Mucosa of rectum (tissue), 2 donors: ENCODE results near the gene SLC6A7.

Experiments used
- H3K27ac ChIP-seq, 2 donors: one replicate each; pipeline ENCODE4 v1.7.0; 2013; ENCODE audit warnings: inconsistent platforms in 2 of 2, low read depth in 2 of 2, low read length in 2 of 2
- H3K27me3 ChIP-seq, 2 donors: one replicate each; pipeline ENCODE4 v1.7.0; 2013; ENCODE audit warnings: low read length in 2 of 2; ENCODE audit not compliant: control insufficient read depth in 2 of 2, insufficient read depth in 2 of 2
- H3K36me3 ChIP-seq, 2 donors: one replicate each; pipeline ENCODE4 v1.7.0; 2013; ENCODE audit warnings: low read length in 2 of 2; ENCODE audit not compliant: control insufficient read depth in 2 of 2, insufficient read depth in 2 of 2
- H3K4me1 ChIP-seq, 2 donors: one replicate each; pipeline ENCODE4 v1.7.0; 2013; ENCODE audit warnings: low read length in 2 of 2, mild to moderate bottlenecking in 1 of 2; ENCODE audit not compliant: control insufficient read depth in 2 of 2, insufficient read depth in 2 of 2
- H3K4me3 ChIP-seq, 2 donors: one replicate each; pipeline ENCODE4 v1.7.0; 2013; ENCODE audit warnings: low read length in 2 of 2
- H3K9ac ChIP-seq, 2 donors: one replicate each; pipeline ENCODE4 v1.7.0; 2013; ENCODE audit warnings: low read length in 2 of 2, low read depth in 1 of 2, mild to moderate bottlenecking in 1 of 2
- H3K9me3 ChIP-seq, 2 donors: one replicate each; pipeline ENCODE4 v1.7.0; 2013; ENCODE audit warnings: low read length in 2 of 2; ENCODE audit not compliant: control insufficient read depth in 2 of 2
- donor health status: healthy.
- donor health status: Normal muscosa, but diverticular disease.

Gene SLC6A7

GRCh38 chr5:150163035-150163434 is 26.8 kb upstream of the SLC6A7 start:
- peak overlapping the region; percentile 95 to 97 for H3K27ac ChIP-seq
- H3K9me3 ChIP-seq: no peaks in the 10 kb centered on the region
- H3K4me1 ChIP-seq: peaks cover 34 to 49% of the 10 kb centered on the region in 2 donors
- H3K9ac ChIP-seq: peak overlapping the region; percentile 2 to 41
- no peak overlapping the region for H3K4me3 ChIP-seq
- peaks cover 0 to 2% of the 10 kb centered on the region in 2 donors for H3K27me3 ChIP-seq
- H3K36me3 ChIP-seq: no peaks in the 10 kb centered on the region

- Histone ChIP-seq H3K27me3 (peaks cover 0 to 2% of the 10 kb centered on the region in 2 donors), H3K9me3 (no peaks in the 10 kb centered on the region), H3K9ac (peak overlapping the region; percentile 41 to 60), H3K27ac (peak overlapping the region; percentile 95 to 97), H3K36me3 (no peaks in the 10 kb centered on the region), H3K4me3 (peak overlapping the region in 1 of 2 donors; percentile 30), H3K4me1 (peaks cover 34 to 49% of the 10 kb centered on the region in 2 donors)
Measured at GRCh38 chr5:150163547-150164059, 26.3 kb upstream of the SLC6A7 start.

- Histone ChIP-seq H3K4me3 (peak overlapping the region; percentile 12 to 31), H3K9me3 (no peaks in the 10 kb centered on the region), H3K36me3 (peaks cover 1 to 2% of the 10 kb centered on the region in 2 donors), H3K27ac (peak overlapping the region; percentile 95 to 97), H3K27me3 (peaks cover 0 to 2% of the 10 kb centered on the region in 2 donors), H3K9ac (peak overlapping the region; percentile 41 to 60), H3K4me1 (peaks cover 38 to 56% of the 10 kb centered on the region in 2 donors)
Measured at GRCh38 chr5:150164211-150164980, 25.5 kb upstream of the SLC6A7 start.

DNA sequence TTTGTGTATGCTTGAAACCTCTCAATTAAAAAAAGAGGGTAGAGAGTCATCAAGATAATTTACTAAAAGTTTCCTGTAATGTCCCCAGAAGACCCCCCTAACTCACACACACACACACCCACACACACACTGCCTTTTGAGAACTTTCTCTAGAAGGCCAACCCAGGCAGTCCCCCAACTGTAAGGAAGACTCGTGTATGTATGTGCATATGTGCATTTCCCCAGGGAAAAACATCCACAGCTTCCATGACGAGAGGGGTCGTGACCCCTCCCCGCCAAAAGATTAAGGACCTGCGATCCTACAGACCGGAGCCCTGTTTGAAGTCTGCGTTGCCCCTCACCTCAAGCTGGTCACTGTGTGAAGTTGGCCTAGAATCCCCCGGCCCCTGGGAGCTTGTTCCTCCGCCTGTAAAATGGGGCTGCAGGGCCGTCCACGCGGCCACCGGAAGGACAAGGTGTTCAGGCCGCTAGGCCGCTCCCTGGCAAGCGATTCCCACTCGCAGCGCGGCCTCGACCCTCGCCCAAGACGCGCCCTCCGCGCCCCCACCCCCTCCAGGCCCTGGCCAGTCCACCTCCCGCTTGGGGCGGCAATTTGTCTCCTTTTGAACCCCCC is 23.7 kb upstream of the SLC6A7 start:
- Histone ChIP-seq H3K27me3 (peaks cover 0 to 2% of the 10 kb centered on the region in 2 donors), H3K4me3 (peak overlapping the region; percentile 36 to 91), H3K27ac (peak overlapping the region; percentile 86 to 95), H3K36me3 (peaks cover 11 to 14% of the 10 kb centered on the region in 2 donors), H3K4me1 (peaks cover 48 to 66% of the 10 kb centered on the region in 2 donors), H3K9ac (peak overlapping the region; percentile 63 to 93), H3K9me3 (no peaks in the 10 kb centered on the region)

DNA sequence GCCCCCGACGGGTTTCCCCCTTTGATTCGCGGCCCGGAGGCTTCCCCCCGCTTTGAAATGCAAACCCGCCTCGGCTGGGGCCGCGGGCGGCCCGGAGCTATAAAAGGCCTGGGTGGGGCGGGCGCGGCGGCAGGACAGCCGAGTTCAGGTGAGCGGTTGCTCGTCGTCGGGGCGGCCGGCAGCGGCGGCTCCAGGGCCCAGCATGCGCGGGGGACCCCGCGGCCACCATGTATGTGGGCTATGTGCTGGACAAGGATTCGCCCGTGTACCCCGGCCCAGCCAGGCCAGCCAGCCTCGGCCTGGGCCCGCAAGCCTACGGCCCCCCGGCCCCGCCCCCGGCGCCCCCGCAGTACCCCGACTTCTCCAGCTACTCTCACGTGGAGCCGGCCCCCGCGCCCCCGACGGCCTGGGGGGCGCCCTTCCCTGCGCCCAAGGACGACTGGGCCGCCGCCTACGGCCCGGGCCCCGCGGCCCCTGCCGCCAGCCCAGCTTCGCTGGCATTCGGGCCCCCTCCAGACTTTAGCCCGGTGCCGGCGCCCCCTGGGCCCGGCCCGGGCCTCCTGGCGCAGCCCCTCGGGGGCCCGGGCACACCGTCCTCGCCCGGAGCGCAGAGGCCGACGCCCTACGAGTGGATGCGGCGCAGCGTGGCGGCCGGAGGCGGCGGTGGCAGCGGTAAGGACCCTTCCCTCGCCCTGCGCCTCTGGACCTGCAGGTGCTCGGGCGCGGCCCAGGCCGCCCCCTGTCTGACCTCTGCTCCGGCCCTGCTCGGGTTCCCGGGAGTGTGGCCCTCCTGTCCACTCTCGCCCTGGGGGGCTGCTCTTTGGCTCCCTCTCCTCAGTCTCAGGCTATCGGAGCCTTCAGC is 23.0 kb upstream of the SLC6A7 start, which contains the start of gene CDX1:
CDX1 (plus strand) TSS at position 129 of the 862 bp plus-strand sequence; CDS start at position 228, 99 bp downstream.
- H3K4me1 ChIP-seq: peaks cover 43 to 64% of the 10 kb centered on the region in 2 donors
- peak within 1 kb of the TSS; percentile 93 to 96 for H3K9ac ChIP-seq
- H3K27me3 ChIP-seq: peaks cover 0 to 2% of the 10 kb centered on the region in 2 donors
- H3K4me3 ChIP-seq: peak within 1 kb of the TSS; percentile 75 to 91
- peak within 1 kb of the TSS; percentile 95 to 97 for H3K27ac ChIP-seq
- no peaks in the 10 kb centered on the region for H3K9me3 ChIP-seq
- H3K36me3 ChIP-seq: peaks cover 11 to 19% of the 10 kb centered on the region in 2 donors

GRCh38 chr5:150167512-150167850 is 22.4 kb upstream of the SLC6A7 start:
- H3K9me3 ChIP-seq: no peaks in the 10 kb centered on the region
- H3K4me3 ChIP-seq: peak overlapping the region; percentile 75 to 91
- H3K27me3 ChIP-seq: peaks cover 0 to 2% of the 10 kb centered on the region in 2 donors
- peak overlapping the region; percentile 86 to 95 for H3K27ac ChIP-seq
- peak overlapping the region; percentile 93 to 96 for H3K9ac ChIP-seq
- H3K36me3 ChIP-seq: peaks cover 11 to 22% of the 10 kb centered on the region in 2 donors
- H3K4me1 ChIP-seq: peaks cover 42 to 63% of the 10 kb centered on the region in 2 donors

DNA sequence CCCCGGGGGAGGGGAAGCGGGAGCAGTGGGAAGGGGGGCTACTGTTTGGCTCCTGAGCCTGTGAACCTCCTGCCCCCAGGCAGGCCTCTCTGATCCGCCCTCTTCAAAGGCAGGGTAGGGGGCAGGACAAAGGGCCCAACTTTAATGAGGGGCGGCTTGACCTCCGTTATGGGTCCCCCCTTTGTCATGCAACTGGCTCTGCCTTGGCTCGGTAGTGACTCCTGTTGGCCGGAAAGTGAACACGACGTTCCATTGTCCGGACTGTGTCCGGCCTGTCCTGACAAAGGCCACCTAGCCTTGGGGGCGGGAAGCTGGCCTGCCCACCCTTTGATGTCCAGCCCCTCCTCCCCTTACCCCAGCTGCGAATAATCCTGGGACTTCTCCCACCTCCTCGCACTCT is 22.0 kb upstream of the SLC6A7 start:
- peaks cover 0 to 2% of the 10 kb centered on the region in 2 donors for H3K27me3 ChIP-seq
- peak overlapping the region; percentile 93 to 96 for H3K9ac ChIP-seq
- no peaks in the 10 kb centered on the region for H3K9me3 ChIP-seq
- peak overlapping the region; percentile 75 to 91 for H3K4me3 ChIP-seq
- peaks cover 11 to 26% of the 10 kb centered on the region in 2 donors for H3K36me3 ChIP-seq
- peak overlapping the region; percentile 86 to 95 for H3K27ac ChIP-seq
- H3K4me1 ChIP-seq: peaks cover 46 to 65% of the 10 kb centered on the region in 2 donors

DNA sequence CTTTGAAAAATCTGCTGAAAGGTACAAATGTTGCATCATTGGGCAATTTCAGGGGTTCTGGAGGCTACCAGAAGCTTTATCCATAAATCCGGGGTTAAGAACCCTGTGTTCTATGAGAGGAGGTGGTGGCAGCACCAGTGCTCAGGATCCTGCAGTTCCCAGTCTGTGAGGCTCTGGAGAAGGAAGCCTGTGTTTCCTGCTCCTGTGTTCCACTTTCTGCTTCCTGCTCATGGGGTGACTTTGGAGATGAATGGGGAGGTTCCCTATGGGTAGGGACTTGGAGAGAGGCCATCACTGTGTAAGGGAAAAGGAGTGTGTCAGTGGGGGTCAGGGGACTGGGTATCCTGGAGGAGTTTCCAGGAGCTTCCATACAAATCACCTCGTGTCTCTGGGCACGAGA is 21.0 kb upstream of the SLC6A7 start:
- Histone ChIP-seq H3K4me3 (peak overlapping the region; percentile 75 to 91), H3K9me3 (no peaks in the 10 kb centered on the region), H3K4me1 (peaks cover 49 to 65% of the 10 kb centered on the region in 2 donors), H3K27me3 (peaks cover 0 to 2% of the 10 kb centered on the region in 2 donors), H3K27ac (peak overlapping the region; percentile 61 to 95), H3K36me3 (peaks cover 19 to 32% of the 10 kb centered on the region in 2 donors), H3K9ac (peak overlapping the region; percentile 56 to 93)

DNA sequence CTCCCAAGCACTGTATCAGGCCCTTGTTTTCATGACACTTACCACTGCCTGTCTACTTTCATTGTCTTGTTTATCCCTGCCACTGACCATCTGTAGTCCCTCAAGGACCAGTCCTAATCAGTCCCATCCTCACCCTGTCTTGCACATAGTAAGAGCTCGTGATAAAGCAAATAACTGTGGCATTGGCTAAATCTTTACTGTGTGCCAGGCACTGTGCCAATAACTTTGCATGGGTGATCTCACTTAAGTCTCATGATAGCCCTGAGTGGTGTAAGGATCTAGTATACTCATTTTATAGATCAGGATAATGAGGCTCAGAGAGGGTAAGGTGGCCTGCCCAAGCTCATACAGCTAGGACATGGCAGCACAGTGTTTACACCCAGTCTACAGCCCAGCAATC is 17.7 kb upstream of the SLC6A7 start:
- peak overlapping the region in 1 of 2 donors; percentile 50 for H3K9ac ChIP-seq
- no peak overlapping the region for H3K4me3 ChIP-seq
- H3K27me3 ChIP-seq: peaks cover 0 to 2% of the 10 kb centered on the region in 2 donors
- H3K9me3 ChIP-seq: no peaks in the 10 kb centered on the region
- peaks cover 53 to 70% of the 10 kb centered on the region in 2 donors for H3K4me1 ChIP-seq
- peaks cover 28 to 39% of the 10 kb centered on the region in 2 donors for H3K36me3 ChIP-seq
- H3K27ac ChIP-seq: peak overlapping the region in 1 of 2 donors; percentile 69
